ENCODE results near the gene ACADVL. TPM values are rescaled to one million over a fixed set of nuclear protein-coding genes. Genes with fewer than 3 reads are reported as not detected.

ACADVL gene
- polyA plus RNA-seq, 3 donors, result 152 to 1,231 (median 154) TPM

GRCh38 chr17:7173687-7174602, 45.8 kb upstream of the ACADVL start:
- Histone ChIP-seq H3K9me3 (replicated peaks in 1 of 2; ENCODE audit: control insufficient read depth in 1 of 2, insufficient read depth in 1 of 2, low read length in 2 of 2) (no peaks in the 10 kb centered on the region), H3K9ac (ENCODE audit: insufficient read depth, low read length, poor library complexity, severe bottlenecking) (peak overlapping the region; percentile 82), H3K4me2 (replicated peaks; ENCODE audit: extremely low read depth, low read length, poor library complexity, severe bottlenecking) (peak overlapping the region; percentile 98), H3K27me3 (ENCODE audit: control insufficient read depth in 2 of 2, insufficient read depth in 2 of 2, low read length in 2 of 2) (peaks cover 5 to 11% of the 10 kb centered on the region in 2 donors), H3K79me2 (ENCODE audit: insufficient read depth, low read length) (peaks cover 63% of the 10 kb centered on the region), H2AFZ (ENCODE audit: insufficient read depth, low read depth, low read length, poor library complexity, severe bottlenecking) (peak overlapping the region; percentile 59), H3K4me1 (ENCODE audit: control insufficient read depth in 1 of 2, insufficient read depth in 2 of 2, low read length in 2 of 2) (peaks cover 65 to 69% of the 10 kb centered on the region in 2 donors), H3K27ac (ENCODE audit: low read depth in 1 of 2, low read length in 2 of 2) (peak overlapping the region; percentile 81 to 91), H3K36me3 (replicated peaks in 1 of 2; ENCODE audit: control insufficient read depth in 1 of 2, insufficient read depth in 2 of 2, low read length in 2 of 2) (no peaks in the 10 kb centered on the region), H3K4me3 (replicated peaks in 1 of 3; ENCODE audit: low read depth in 2 of 3, low read length in 3 of 3) (peak overlapping the region; percentile 56 to 88 (median 81)), H4K20me1 (ENCODE audit: insufficient read depth, low read length) (no peaks in the 10 kb centered on the region)
- H3K9me3 Mint-ChIP-seq, result peaks cover 0 to 11% (median 1%) of the 10 kb centered on the region in 7 donors
- TF ChIP-seq CTCF (IDR thresholded peaks at IDR 0.05), result peak; percentile 68
- peaks cover 13 to 19% (median 15%) of the 10 kb centered on the region in 3 donors for H3K27me3 Mint-ChIP-seq (ENCODE audit: low read depth in 3 of 3)
- peak; percentile 77 to 90 (median 83) for DNase-seq
- H3K4me1 Mint-ChIP-seq, result peaks cover 33% of the 10 kb centered on the region
- peak overlapping the region in 5 of 7 donors; percentile 32 to 91 (median 84) for H3K27ac Mint-ChIP-seq
- WGBS (ENCODE audit: insufficient coverage), result 45% methylated on average over 69 of the region's 69 CpGs
- peaks cover 2 to 16% of the 10 kb centered on the region in 2 donors for H3K36me3 Mint-ChIP-seq
- no peak overlapping the region for H3K4me3 Mint-ChIP-seq
- intact Hi-C loops (cut with micrococcal nuclease), result loop anchor here (1.0 to 10.0 kb wide), 4 partner anchors 37 to 259 kb away; no protein-coding TSS in a partner anchor

- H3K9me3 Mint-ChIP-seq, result peaks cover 0 to 9% (median 1%) of the 10 kb centered on the region in 7 donors
- WGBS (ENCODE audit: insufficient coverage), result 65% methylated on average over 7 of the region's 7 CpGs
- peak overlapping the region; percentile 98 for H3K4me2 ChIP-seq (replicated peaks; ENCODE audit: extremely low read depth, low read length, poor library complexity, severe bottlenecking)
- H3K36me3 ChIP-seq (replicated peaks in 1 of 2; ENCODE audit: control insufficient read depth in 1 of 2, insufficient read depth in 2 of 2, low read length in 2 of 2), result no peaks in the 10 kb centered on the region
- H4K20me1 ChIP-seq (ENCODE audit: insufficient read depth, low read length), result no peaks in the 10 kb centered on the region
- intact Hi-C loops (cut with micrococcal nuclease), result loop anchor here (1.0 to 10.0 kb wide), 4 partner anchors 37 to 260 kb away; no protein-coding TSS in a partner anchor
- peaks cover 0 to 12% of the 10 kb centered on the region in 2 donors for H3K36me3 Mint-ChIP-seq
- peaks cover 55% of the 10 kb centered on the region for H3K79me2 ChIP-seq (ENCODE audit: insufficient read depth, low read length)
- peak overlapping the region; percentile 81 to 91 for H3K27ac ChIP-seq (ENCODE audit: low read depth in 1 of 2, low read length in 2 of 2)
- DNase-seq, result no peak
- peaks cover 5 to 11% of the 10 kb centered on the region in 2 donors for H3K27me3 ChIP-seq (ENCODE audit: control insufficient read depth in 2 of 2, insufficient read depth in 2 of 2, low read length in 2 of 2)
- peak overlapping the region; percentile 56 to 88 (median 81) for H3K4me3 ChIP-seq (replicated peaks in 1 of 3; ENCODE audit: low read depth in 2 of 3, low read length in 3 of 3)
- TF ChIP-seq CTCF (IDR thresholded peaks at IDR 0.05), result no peak
- H3K4me3 Mint-ChIP-seq, result no peak overlapping the region
- H3K9ac ChIP-seq (ENCODE audit: insufficient read depth, low read length, poor library complexity, severe bottlenecking), result peak overlapping the region; percentile 82
- H2AFZ ChIP-seq (ENCODE audit: insufficient read depth, low read depth, low read length, poor library complexity, severe bottlenecking), result peak overlapping the region; percentile 59
- H3K4me1 ChIP-seq (ENCODE audit: control insufficient read depth in 1 of 2, insufficient read depth in 2 of 2, low read length in 2 of 2), result peaks cover 57 to 61% of the 10 kb centered on the region in 2 donors
- H3K9me3 ChIP-seq (replicated peaks in 1 of 2; ENCODE audit: control insufficient read depth in 1 of 2, insufficient read depth in 1 of 2, low read length in 2 of 2), result no peaks in the 10 kb centered on the region
- peaks cover 16 to 19% (median 19%) of the 10 kb centered on the region in 3 donors for H3K27me3 Mint-ChIP-seq (ENCODE audit: low read depth in 3 of 3)
- no peak overlapping the region for H3K27ac Mint-ChIP-seq
- H3K4me1 Mint-ChIP-seq, result peaks cover 30% of the 10 kb centered on the region
Observed at GRCh38 chr17:7174603-7175326, 45.0 kb upstream of the ACADVL start.

All from CD14-positive monocyte (primary cell).